Peyer's patch (tissue), 4 donors: ENCODE data around the gene TOPORS. TPM values are rescaled to one million over a fixed set of nuclear protein-coding genes. Genes with fewer than 3 reads are reported as not detected.
A peak's percentile ranks its signal among the peaks of the same experiment; 100 is the strongest.
"Not testable (repeated sequence)": the region's sequence is repeated elsewhere in the genome, so short reads cannot be mapped to it uniquely, and the experiment has no call there.

Source experiments
- DNase-seq, 3 donors: peaks; one replicate each; pipeline ENCODE4 v3.0.0-alpha.2; 2017 to 2019
- H3K27ac ChIP-seq, 4 donors: fragments of 200-600 bp; sonication (generic); one replicate each; pipeline ENCODE4 v1.5.1; 2016 to 2019
- H3K27me3 ChIP-seq, 2 donors: fragments of 200-600 bp; sonication (generic); one replicate each; pipeline ENCODE4 v1.5.1; 2019
- H3K36me3 ChIP-seq, 3 donors: fragments of 200-600 bp; sonication (generic); one replicate each; pipeline ENCODE4 v1.5.1; 2016 to 2019
- H3K4me1 ChIP-seq, 4 donors: fragments of 200-600 bp; sonication (generic); one replicate each; pipeline ENCODE4 v1.5.1; 2016 to 2019
- H3K4me3 ChIP-seq, 4 donors: fragments of 200-600 bp; sonication (generic); 1 replicate in 3 of 4; 2 replicates in 1 of 4; pipeline ENCODE4 v1.5.1; 2016 to 2019; ENCODE audit warnings: mild to moderate bottlenecking in 1 of 4
- H3K9me3 ChIP-seq, 4 donors: fragments of 200-600 bp; sonication (generic); one replicate each; pipeline ENCODE4 v1.5.1; 2016 to 2019; ENCODE audit warnings: mild to moderate bottlenecking in 1 of 4
- POLR2A ChIP-seq, 2 donors: fragments of 450-650 bp; IDR thresholded peaks; one replicate each; pipeline ENCODE4 v1.5.1; 2017; ENCODE audit warnings: antibody characterized with exemption in 2 of 2, mild to moderate bottlenecking in 2 of 2, moderate library complexity in 2 of 2
- total RNA-seq, 4 donors: library from RNA; depleted of rRNA; stranded (reverse); fragments of >200 nt; gene quantifications; one replicate each; pipeline ENCODE4 v1.1.0, GENCODE V29; 2016
- TF ChIP-seq, protein P1 (sequence below), 6 experiments: fragments of 450-650 bp in 4 of 6; fragments of 200-600 bp in 2 of 6; sonication (generic) in 1 of 6; IDR thresholded peaks; one replicate each; pipeline ENCODE4 v1.5.1; 2017 to 2019; ENCODE audit warnings: antibody characterized with exemption in 6 of 6, mild to moderate bottlenecking in 3 of 6, moderate library complexity in 1 of 6

TOPORS gene
- total RNA-seq, 4 donors from 2014 or later = 14.9 to 22.0 (median 18.6) TPM

GRCh38 chr9:32550150-32550561, 2.2 kb downstream of the TOPORS start:
- Histone ChIP-seq H3K27ac (peak overlapping the region; percentile 83 to 93 (median 91)), H3K9me3 (no peaks in the 10 kb centered on the region), H3K4me1 (peaks cover 0 to 24% (median 5%) of the 10 kb centered on the region in 4 donors), H3K27me3 (no peaks in the 10 kb centered on the region), H3K36me3 (no peaks in the 10 kb centered on the region), H3K4me3 (peak overlapping the region; percentile 61 to 79 (median 74))
- TF ChIP-seq, protein P1, sequence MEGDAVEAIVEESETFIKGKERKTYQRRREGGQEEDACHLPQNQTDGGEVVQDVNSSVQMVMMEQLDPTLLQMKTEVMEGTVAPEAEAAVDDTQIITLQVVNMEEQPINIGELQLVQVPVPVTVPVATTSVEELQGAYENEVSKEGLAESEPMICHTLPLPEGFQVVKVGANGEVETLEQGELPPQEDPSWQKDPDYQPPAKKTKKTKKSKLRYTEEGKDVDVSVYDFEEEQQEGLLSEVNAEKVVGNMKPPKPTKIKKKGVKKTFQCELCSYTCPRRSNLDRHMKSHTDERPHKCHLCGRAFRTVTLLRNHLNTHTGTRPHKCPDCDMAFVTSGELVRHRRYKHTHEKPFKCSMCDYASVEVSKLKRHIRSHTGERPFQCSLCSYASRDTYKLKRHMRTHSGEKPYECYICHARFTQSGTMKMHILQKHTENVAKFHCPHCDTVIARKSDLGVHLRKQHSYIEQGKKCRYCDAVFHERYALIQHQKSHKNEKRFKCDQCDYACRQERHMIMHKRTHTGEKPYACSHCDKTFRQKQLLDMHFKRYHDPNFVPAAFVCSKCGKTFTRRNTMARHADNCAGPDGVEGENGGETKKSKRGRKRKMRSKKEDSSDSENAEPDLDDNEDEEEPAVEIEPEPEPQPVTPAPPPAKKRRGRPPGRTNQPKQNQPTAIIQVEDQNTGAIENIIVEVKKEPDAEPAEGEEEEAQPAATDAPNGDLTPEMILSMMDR (IDR thresholded peaks at IDR 0.05) = no peak
- TF ChIP-seq POLR2A (IDR thresholded peaks at IDR 0.05) = no peak
- DNase-seq = no peak

DNA sequence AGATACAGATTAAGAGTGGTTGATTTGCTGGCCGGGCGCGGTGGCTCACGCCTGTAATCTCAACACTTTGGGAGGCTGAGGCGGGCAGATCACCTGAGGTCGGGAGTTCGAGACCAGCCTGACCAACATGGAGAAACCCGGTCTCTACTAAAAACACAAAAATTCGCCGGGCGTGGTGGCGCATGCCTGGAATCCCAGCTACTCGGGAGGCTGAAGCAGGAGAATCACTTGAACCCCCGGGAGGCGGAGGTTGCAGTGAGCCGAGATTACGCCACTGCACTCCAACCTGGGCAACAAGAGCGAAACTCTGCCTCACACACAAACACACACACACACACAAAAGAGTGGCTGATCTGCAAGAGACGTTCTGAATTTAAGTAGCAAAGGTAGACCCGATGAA, 4.2 kb downstream of the TOPORS start:
- not testable (repeated sequence) for H3K9me3 ChIP-seq, H3K4me3 ChIP-seq, H3K27me3 ChIP-seq, DNase-seq, H3K36me3 ChIP-seq, H3K27ac ChIP-seq
- peaks cover 0 to 21% (median 4%) of the 10 kb centered on the region in 4 donors for H3K4me1 ChIP-seq

GRCh38 chr9:32545884-32546283, 6.5 kb downstream of the TOPORS start:
- Histone ChIP-seq H3K27me3 (no peaks in the 10 kb centered on the region), H3K4me3 (no peak overlapping the region)
- TF ChIP-seq POLR2A (IDR thresholded peaks at IDR 0.05) = no peak
- TF ChIP-seq, protein P1 (IDR thresholded peaks at IDR 0.05) = no peak

DNA sequence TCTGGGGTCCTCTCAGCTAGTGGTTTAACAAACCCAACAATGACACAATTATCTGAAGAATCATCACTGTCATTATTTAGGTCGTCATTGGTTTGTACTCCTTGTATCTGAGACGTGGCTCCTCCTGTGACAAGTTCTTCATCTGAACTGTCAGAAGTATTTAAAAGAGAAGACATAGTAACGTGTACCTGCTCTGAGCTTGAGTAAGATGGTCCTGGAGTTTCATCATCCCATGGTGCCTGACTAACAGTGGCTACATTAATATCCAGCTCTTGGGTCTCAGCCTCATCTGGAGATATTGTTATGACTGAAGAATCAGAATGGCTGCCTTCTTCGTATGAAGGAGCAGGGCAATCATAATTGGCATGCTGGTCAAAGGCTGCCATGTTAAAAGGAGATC, 9.3 kb downstream of the TOPORS start:
- no peaks in the 10 kb centered on the region for H3K9me3 ChIP-seq
- no peaks in the 10 kb centered on the region for H3K27me3 ChIP-seq
- no peaks in the 10 kb centered on the region for H3K4me1 ChIP-seq
- TF ChIP-seq, protein P1 (IDR thresholded peaks at IDR 0.05) = no peak
- no peak for TF ChIP-seq POLR2A (IDR thresholded peaks at IDR 0.05)
- no peak overlapping the region for H3K27ac ChIP-seq
- no peak overlapping the region for H3K4me3 ChIP-seq
- no peak for DNase-seq
- peaks cover 0 to 27% (median 0%) of the 10 kb centered on the region in 3 donors for H3K36me3 ChIP-seq

More at GRCh38 chr9:32545884-32546283, 6.5 kb downstream of the TOPORS start:
- Histone ChIP-seq H3K27ac (no peak overlapping the region), H3K36me3 (peaks cover 0 to 27% (median 0%) of the 10 kb centered on the region in 3 donors), H3K4me1 (peaks cover 0 to 16% (median 2%) of the 10 kb centered on the region in 4 donors), H3K9me3 (no peaks in the 10 kb centered on the region)
- DNase-seq = no peak

DNA sequence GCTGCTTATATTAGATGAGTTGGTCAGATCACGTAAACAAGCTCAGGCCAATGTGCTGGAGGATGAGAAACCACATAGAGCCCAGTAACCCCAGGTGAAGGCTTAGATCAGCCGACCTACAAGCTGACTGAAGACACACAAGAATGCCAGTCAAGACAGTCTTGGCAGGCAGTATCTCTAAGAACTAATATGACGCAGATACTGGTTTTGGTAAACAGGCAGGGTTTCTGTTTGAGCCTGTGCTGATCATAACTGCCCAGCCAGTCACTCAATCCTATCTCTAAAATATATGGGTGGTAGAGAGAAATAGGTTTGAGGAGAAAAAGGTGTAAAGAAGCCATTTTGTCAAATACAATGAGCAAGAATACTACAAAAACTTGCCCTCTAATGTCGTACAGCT, 18.6 kb downstream of the TOPORS start:
- TF ChIP-seq POLR2A (IDR thresholded peaks at IDR 0.05) = no peak
- TF ChIP-seq, protein P1 (IDR thresholded peaks at IDR 0.05) = no peak
- no peak overlapping the region for H3K4me3 ChIP-seq
- no peak for DNase-seq

DNA sequence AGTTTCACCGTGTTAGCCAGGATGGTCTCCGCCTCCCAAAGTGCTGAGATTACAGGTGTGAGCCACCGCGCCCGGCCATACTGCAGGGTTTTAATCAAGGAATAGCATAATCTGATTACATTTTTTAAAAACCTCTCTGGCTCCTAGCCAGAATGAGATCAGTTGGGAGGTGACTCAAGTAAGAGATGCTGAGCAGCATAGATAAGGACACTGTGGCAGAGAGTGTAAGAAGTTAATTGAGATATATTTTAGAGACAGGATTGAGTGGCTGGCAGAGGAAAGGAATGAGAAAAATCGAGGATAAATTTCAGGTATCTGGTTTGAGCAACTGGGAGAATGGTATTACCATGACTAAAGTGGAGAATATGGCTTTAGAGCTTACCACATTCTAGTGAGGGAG, 19.1 kb downstream of the TOPORS start:
- TF ChIP-seq, protein P1 (IDR thresholded peaks at IDR 0.05) = no peak
- TF ChIP-seq POLR2A (IDR thresholded peaks at IDR 0.05) = no peak
- H3K4me3 ChIP-seq = no peak overlapping the region
- H3K4me1 ChIP-seq = no peaks in the 10 kb centered on the region
- H3K27ac ChIP-seq = no peak overlapping the region
- no peak for DNase-seq
- H3K9me3 ChIP-seq = no peaks in the 10 kb centered on the region
- no peaks in the 10 kb centered on the region for H3K36me3 ChIP-seq
- no peaks in the 10 kb centered on the region for H3K27me3 ChIP-seq

More for the DNA sequence above, 18.6 kb downstream of the TOPORS start:
- Histone ChIP-seq H3K36me3 (no peaks in the 10 kb centered on the region), H3K27me3 (no peaks in the 10 kb centered on the region), H3K9me3 (no peaks in the 10 kb centered on the region), H3K27ac (no peak overlapping the region), H3K4me1 (no peaks in the 10 kb centered on the region)
